ENCODE measurements around the gene SLC36A1.

Gene SLC36A1

GRCh38 chr5:151541571-151541970 lies 94.2 kb downstream of the SLC36A1 start:
- Histone ChIP-seq H3K27me3 (ENCODE audit: insufficient read depth, low read length) (no peaks in the 10 kb centered on the region), H3K27ac (ENCODE audit: low read depth, low read length) (no peak overlapping the region), H3K4me3 (ENCODE audit: low read length) (no peak overlapping the region), H3K4me1 (ENCODE audit: insufficient read depth, low read length) (no peaks in the 10 kb centered on the region), H3K36me3 (ENCODE audit: insufficient read depth, low read length) (no peaks in the 10 kb centered on the region), H3K9ac (ENCODE audit: low read depth, low read length) (no peak overlapping the region), H3K9me3 (ENCODE audit: insufficient read depth, low read depth, low read length) (no peaks in the 10 kb centered on the region)
- WGBS: 100% methylated on average over 2 of the region's 2 CpGs
